Measurements from ENCODE around the gene RPN2. TPM values are rescaled to one million over a fixed set of nuclear protein-coding genes. Genes with fewer than 3 reads are reported as not detected.

The RPN2 gene
- total and polyA plus RNA-seq, 2 of the 13 experiments (the other 11 are each of a cell fraction or from before 2014, with no cell fraction given), result 587 to 1,818 TPM

DNA sequence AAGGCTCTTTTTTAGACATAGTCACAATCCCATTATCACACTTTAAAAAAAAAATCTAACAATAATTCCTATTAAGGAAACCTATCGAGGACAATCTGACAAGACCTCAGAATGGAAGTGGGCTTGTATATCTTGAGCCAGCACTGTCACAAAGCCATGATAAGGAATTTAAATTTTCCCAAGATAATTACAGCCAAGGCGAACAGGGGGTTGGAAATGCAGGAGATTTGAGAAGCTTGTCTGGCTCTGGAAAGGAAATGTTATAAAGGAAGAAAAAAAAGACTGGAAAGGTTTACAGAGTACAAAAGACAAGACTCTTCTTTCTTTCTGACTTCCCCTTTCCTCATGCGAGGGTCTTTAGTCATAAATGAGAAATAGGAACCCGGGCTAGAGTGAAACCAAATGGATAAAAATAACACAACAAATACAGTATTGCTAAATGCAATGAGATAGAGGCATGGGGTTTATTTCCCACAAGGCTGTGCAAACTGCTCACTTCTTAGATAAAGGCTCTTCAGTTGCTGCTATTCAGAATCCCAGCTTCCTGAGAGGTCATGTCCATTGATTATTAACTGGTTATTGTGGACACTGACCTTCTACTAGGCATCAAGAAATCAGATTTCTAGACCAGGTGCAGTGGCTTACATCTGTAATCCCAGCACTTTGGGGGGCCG is 95.9 kb downstream of the RPN2 start:
- WGBS (ENCODE audit: low lambda C conversion rate), result 21% methylated on average over 5 of the region's 5 CpGs
- Histone ChIP-seq H2AFZ (ENCODE audit: low read length) (peak overlapping the region; percentile 45), H3K9me3 (ENCODE audit: low read length) (no peaks in the 10 kb centered on the region), H3K9ac (ENCODE audit: insufficient read depth, low read depth, low read length) (peak overlapping the region; percentile 22; the same call in 1 of the 2 replicates), H3K27ac (ENCODE audit: extremely low read length, insufficient read depth, low read length) (no peak overlapping the region), H3K4me1 (ENCODE audit: insufficient read depth, low read length) (peaks cover 68% of the 10 kb centered on the region), H4K20me1 (ENCODE audit: insufficient read depth, low read length) (no peaks in the 10 kb centered on the region), H3K4me3 (replicated peaks in 1 of 3; ENCODE audit: insufficient read depth in 1 of 3, low read depth in 2 of 3, low read length in 3 of 3) (peak overlapping the region in 1 of 3 experiments; percentile 17; a peak in 1 of 6 replicates), H3K4me2 (ENCODE audit: low read depth, low read length) (peak overlapping the region; percentile 58), H3K36me3 (replicated peaks in 1 of 2; ENCODE audit: control insufficient read depth in 1 of 2, insufficient read depth in 2 of 2, low read length in 2 of 2) (no peaks in the 10 kb centered on the region), H3K27me3 (ENCODE audit: control insufficient read depth in 1 of 2, insufficient read depth in 2 of 2, low read length in 2 of 2) (no peaks in the 10 kb centered on the region; a peak in 2 of 5 replicates), H3K79me2 (ENCODE audit: insufficient read depth, low read length) (no peaks in the 10 kb centered on the region)
- no TSS peak for BruUV-seq (replicated peaks)
- DNase-seq (ENCODE audit: low spot score) (peak; percentile 56), FAIRE-seq (peak; percentile 60), ATAC-seq (peak; percentile 24)
- ChIA-PET CTCF (ENCODE audit: low intra/inter-chr PET ratio, low total read pairs) (no interaction called here), POLR2A (interaction anchor here (0.9 to 1.0 kb wide), 3 partner anchors 11 to 69 kb away, joined by 3 read pairs; no protein-coding TSS in a partner anchor)
- in situ Hi-C loops (cut with HindIII; ENCODE audit: extremely low pct_ligation_motif_present, low pct_unique_long_range_greater_than_20kb) (loop anchor here (5.0 kb wide), 2 partner anchors 112 to 252 kb away; partner anchors contain the start of gene BLCAP), intact Hi-C loops (cut with micrococcal nuclease; ENCODE audit: unreplicated experiment) (loop anchor here (1.0 kb wide), 1 partner anchor 9 kb away; no protein-coding TSS in a partner anchor)
- TF ChIP-seq HMG20A (CRISPR knock-in tag; IDR thresholded peaks at IDR 0.05; ENCODE audit: borderline replicate concordance) (no peak; the same call in 1 of the 2 replicates), SIX4 (CRISPR knock-in tag; IDR thresholded peaks at IDR 0.05) (no peak), ZNF205 (CRISPR knock-in tag; IDR thresholded peaks at IDR 0.05) (peak; percentile 88; the same call in 1 of the 2 replicates), ZNF83 (CRISPR knock-in tag; IDR thresholded peaks at IDR 0.05; ENCODE audit: borderline replicate concordance) (no peak), HDAC1 (CRISPR knock-in tag; IDR thresholded peaks at IDR 0.05) (peak; percentile 32; the same call in 1 of the 2 replicates), GATAD2A (CRISPR knock-in tag; IDR thresholded peaks at IDR 0.05) (peak; percentile 40; the same call in 1 of the 2 replicates), ZBTB42 (CRISPR knock-in tag; IDR thresholded peaks at IDR 0.05) (no peak), NR2F6 (IDR thresholded peaks at IDR 0.05) (peak; percentile 22; the same call in 1 of the 2 replicates), NR2F6 (CRISPR knock-in tag; IDR thresholded peaks at IDR 0.05) (peak; percentile 38; the same call in 1 of the 2 replicates), NAIF1 (CRISPR knock-in tag; IDR thresholded peaks at IDR 0.05; ENCODE audit: borderline replicate concordance) (no peak), ZNF44 (CRISPR knock-in tag; IDR thresholded peaks at IDR 0.05) (no peak), TRIM24 (CRISPR knock-in tag; IDR thresholded peaks at IDR 0.05) (no peak), ZFP41 (CRISPR knock-in tag; IDR thresholded peaks at IDR 0.05; ENCODE audit: borderline replicate concordance) (no peak), ZFP82 (CRISPR knock-in tag; IDR thresholded peaks at IDR 0.05; ENCODE audit: borderline replicate concordance) (0 out of 2 replicates have a peak, but pooled peaks have one; percentile 22), KDM4B (CRISPR knock-in tag; IDR thresholded peaks at IDR 0.05) (no peak), ZNF232 (CRISPR knock-in tag; IDR thresholded peaks at IDR 0.05; ENCODE audit: borderline replicate concordance) (no peak)
- TF ChIP-seq, protein P1, sequence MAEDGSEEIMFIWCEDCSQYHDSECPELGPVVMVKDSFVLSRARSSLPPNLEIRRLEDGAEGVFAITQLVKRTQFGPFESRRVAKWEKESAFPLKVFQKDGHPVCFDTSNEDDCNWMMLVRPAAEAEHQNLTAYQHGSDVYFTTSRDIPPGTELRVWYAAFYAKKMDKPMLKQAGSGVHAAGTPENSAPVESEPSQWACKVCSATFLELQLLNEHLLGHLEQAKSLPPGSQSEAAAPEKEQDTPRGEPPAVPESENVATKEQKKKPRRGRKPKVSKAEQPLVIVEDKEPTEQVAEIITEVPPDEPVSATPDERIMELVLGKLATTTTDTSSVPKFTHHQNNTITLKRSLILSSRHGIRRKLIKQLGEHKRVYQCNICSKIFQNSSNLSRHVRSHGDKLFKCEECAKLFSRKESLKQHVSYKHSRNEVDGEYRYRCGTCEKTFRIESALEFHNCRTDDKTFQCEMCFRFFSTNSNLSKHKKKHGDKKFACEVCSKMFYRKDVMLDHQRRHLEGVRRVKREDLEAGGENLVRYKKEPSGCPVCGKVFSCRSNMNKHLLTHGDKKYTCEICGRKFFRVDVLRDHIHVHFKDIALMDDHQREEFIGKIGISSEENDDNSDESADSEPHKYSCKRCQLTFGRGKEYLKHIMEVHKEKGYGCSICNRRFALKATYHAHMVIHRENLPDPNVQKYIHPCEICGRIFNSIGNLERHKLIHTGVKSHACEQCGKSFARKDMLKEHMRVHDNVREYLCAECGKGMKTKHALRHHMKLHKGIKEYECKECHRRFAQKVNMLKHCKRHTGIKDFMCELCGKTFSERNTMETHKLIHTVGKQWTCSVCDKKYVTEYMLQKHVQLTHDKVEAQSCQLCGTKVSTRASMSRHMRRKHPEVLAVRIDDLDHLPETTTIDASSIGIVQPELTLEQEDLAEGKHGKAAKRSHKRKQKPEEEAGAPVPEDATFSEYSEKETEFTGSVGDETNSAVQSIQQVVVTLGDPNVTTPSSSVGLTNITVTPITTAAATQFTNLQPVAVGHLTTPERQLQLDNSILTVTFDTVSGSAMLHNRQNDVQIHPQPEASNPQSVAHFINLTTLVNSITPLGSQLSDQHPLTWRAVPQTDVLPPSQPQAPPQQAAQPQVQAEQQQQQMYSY (CRISPR knock-in tag; IDR thresholded peaks at IDR 0.05), result no peak
- TF ChIP-seq, protein P2, sequence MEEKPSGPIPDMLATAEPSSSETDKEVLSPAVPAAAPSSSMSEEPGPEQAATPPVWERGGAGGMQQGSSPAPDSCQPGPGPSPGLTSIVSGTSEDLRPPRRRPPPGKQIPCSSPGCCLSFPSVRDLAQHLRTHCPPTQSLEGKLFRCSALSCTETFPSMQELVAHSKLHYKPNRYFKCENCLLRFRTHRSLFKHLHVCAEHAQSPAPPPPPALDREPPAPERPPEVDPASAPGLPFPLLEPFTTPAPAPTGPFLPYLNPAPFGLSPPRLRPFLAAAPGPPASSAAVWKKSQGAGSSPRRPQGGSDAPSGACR (CRISPR knock-in tag; IDR thresholded peaks at IDR 0.05), result no peak
- TF ChIP-seq, protein P3, sequence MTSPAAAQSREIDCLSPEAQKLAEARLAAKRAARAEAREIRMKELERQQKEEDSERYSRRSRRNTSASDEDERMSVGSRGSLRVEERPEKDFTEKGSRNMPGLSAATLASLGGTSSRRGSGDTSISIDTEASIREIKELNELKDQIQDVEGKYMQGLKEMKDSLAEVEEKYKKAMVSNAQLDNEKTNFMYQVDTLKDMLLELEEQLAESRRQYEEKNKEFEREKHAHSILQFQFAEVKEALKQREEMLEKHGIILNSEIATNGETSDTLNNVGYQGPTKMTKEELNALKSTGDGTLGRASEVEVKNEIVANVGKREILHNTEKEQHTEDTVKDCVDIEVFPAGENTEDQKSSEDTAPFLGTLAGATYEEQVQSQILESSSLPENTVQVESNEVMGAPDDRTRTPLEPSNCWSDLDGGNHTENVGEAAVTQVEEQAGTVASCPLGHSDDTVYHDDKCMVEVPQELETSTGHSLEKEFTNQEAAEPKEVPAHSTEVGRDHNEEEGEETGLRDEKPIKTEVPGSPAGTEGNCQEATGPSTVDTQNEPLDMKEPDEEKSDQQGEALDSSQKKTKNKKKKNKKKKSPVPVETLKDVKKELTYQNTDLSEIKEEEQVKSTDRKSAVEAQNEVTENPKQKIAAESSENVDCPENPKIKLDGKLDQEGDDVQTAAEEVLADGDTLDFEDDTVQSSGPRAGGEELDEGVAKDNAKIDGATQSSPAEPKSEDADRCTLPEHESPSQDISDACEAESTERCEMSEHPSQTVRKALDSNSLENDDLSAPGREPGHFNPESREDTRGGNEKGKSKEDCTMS (CRISPR knock-in tag; conservative IDR thresholded peaks at IDR 0.05), result no peak

All from HepG2 (cell line).